ENCODE measurements around the gene DENND2C.

DNA sequence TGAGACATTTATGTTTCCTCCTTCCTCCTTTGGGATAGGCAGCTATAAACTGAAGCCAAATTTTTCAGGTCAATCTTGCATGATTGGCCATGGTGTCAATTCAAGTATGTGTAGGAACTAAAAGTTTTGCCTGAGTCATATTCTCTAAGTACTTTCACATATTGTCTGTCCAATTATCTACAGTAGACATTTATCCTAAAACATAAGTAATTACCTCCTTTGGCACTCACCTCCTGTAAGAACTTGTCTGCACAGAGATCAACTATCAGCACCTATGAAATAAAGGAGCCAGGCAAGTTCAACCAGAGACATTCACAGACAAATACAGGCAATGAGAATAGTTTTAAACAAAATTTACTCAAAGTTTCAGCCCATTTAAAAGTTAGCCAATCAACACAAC lies 74.2 kb downstream of the DENND2C start:
- no peak for TF ChIP-seq YY1 (IDR thresholded peaks at IDR 0.05; ENCODE audit: insufficient read depth, insufficient replicate concordance, low read depth, low read length)
- TF ChIP-seq POLR2A (IDR thresholded peaks at IDR 0.05; ENCODE audit: insufficient read depth in 1 of 2, low read depth in 2 of 2, low read length in 2 of 2), result no peak
- TF ChIP-seq, protein P1, sequence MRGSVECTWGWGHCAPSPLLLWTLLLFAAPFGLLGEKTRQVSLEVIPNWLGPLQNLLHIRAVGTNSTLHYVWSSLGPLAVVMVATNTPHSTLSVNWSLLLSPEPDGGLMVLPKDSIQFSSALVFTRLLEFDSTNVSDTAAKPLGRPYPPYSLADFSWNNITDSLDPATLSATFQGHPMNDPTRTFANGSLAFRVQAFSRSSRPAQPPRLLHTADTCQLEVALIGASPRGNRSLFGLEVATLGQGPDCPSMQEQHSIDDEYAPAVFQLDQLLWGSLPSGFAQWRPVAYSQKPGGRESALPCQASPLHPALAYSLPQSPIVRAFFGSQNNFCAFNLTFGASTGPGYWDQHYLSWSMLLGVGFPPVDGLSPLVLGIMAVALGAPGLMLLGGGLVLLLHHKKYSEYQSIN (CRISPR knock-in tag; IDR thresholded peaks at IDR 0.05; ENCODE audit: borderline replicate concordance), result no peak
- no peak for TF ChIP-seq ZNF530 (CRISPR knock-in tag; IDR thresholded peaks at IDR 0.05; ENCODE audit: low read depth)
- TF ChIP-seq RBFOX2 (IDR thresholded peaks at IDR 0.05; ENCODE audit: low read depth, low read length), result no peak
- TF ChIP-seq FOXM1 (CRISPR knock-in tag; IDR thresholded peaks at IDR 0.05), result no peak
